A172 (cell line): Measurements from ENCODE around the gene TSPAN4. TPM values are rescaled to one million over a fixed set of nuclear protein-coding genes. Genes with fewer than 3 reads are reported as not detected.

Source experiments
- DNase-seq: peaks from one replicate; pipeline ENCODE4 v3.0.0-alpha.2; 2015; ENCODE audit warnings: low spot score
- total RNA-seq: library from RNA; depleted of rRNA; stranded (reverse); fragments of >200 nt; shearing (Covaris generic); gene quantifications from 2 replicates; pipeline ENCODE4 v1.2.3, GENCODE V29; 2014; rRNA removed

Gene TSPAN4
- total RNA-seq = 195 and 210 TPM in 2 replicates

- DNase-seq = peak; percentile 76
Measured at GRCh38 chr11:842370-843002, at the start of gene TSPAN4, which contains the start of gene POLR2L. Gene TSPAN4, plus strand, starts transcription at chr11:842852. Its CDS starts 7,453 bp downstream, at chr11:850305. Gene POLR2L, minus strand, starts transcription at chr11:842529. Its CDS starts 21 bp downstream, at chr11:842508.

GRCh38 chr11:792873-793272 lies 49.8 kb upstream of the TSPAN4 start:
- no peak for DNase-seq

GRCh38 chr11:793556-793955 lies 49.1 kb upstream of the TSPAN4 start:
- DNase-seq = no peak

GRCh38 chr11:794013-794765 lies 48.5 kb upstream of the TSPAN4 start:
- DNase-seq = no peak

GRCh38 chr11:794766-795633 lies 47.7 kb upstream of the TSPAN4 start:
- peak; percentile 72 for DNase-seq

GRCh38 chr11:795634-796564 lies 46.8 kb upstream of the TSPAN4 start:
- peak; percentile 93 for DNase-seq

GRCh38 chr11:796565-797295 lies 45.9 kb upstream of the TSPAN4 start:
- DNase-seq = no peak

GRCh38 chr11:797296-798092 lies 45.2 kb upstream of the TSPAN4 start:
- DNase-seq = peak; percentile 85

GRCh38 chr11:798093-798713 lies 44.4 kb upstream of the TSPAN4 start, which contains the start of gene SLC25A22:
Gene SLC25A22, minus strand, starts transcription at chr11:798281. Its CDS starts 3,275 bp downstream, at chr11:795006.
- DNase-seq = peak; percentile 56

- DNase-seq = no peak
Measured at GRCh38 chr11:799641-800316, 42.9 kb upstream of the TSPAN4 start.

GRCh38 chr11:800473-800872 lies 42.2 kb upstream of the TSPAN4 start:
- no peak for DNase-seq

- no peak for DNase-seq
Measured at GRCh38 chr11:801097-801780, 41.4 kb upstream of the TSPAN4 start.

- no peak for DNase-seq
Measured at GRCh38 chr11:802018-802617, 40.5 kb upstream of the TSPAN4 start.

- no peak for DNase-seq
Measured at GRCh38 chr11:802693-803466, 39.8 kb upstream of the TSPAN4 start.

GRCh38 chr11:803467-803742 lies 39.2 kb upstream of the TSPAN4 start:
- DNase-seq = no peak

GRCh38 chr11:803770-804598 lies 38.7 kb upstream of the TSPAN4 start:
- no peak for DNase-seq
